ENCODE measurements around the gene CTSO. TPM values are rescaled to one million over a fixed set of nuclear protein-coding genes. Genes with fewer than 3 reads are reported as not detected.

Gene CTSO
- total RNA-seq, 1 experiment from 2014 or later: 2.8 TPM

DNA sequence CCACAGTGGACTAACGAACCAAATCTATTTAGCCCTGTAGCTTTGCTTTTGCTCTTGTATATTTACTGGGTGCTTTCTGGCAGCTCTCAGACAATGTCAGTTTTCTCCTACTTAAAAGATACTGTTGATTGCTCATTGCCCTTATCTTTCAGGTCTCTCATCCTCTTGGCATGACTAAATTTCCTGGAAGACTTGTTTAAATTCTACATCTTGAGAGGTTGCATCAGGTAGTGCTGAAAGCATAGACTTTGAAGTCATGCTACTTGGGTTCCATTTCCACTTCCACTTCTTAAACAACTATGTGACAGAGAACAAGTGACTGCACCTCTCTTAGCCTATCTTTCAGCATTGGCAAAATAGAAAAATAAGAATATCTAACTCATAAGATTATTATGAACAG is 41.8 kb downstream of the CTSO start:
- Histone ChIP-seq H3K9ac (ENCODE audit: low read length) (no peak overlapping the region), H3K4me2 (ENCODE audit: low read length) (no peak overlapping the region), H3K4me3 (ENCODE audit: low read length) (no peak overlapping the region), H2AFZ (ENCODE audit: low read length) (no peak overlapping the region), H3F3A (ENCODE audit: low read length, unreplicated experiment) (peaks cover under 1% of the 10 kb centered on the region), H3K9me3 (ENCODE audit: low read length) (no peaks in the 10 kb centered on the region), H3K4me1 (ENCODE audit: insufficient read depth, low read length) (peaks cover 8% of the 10 kb centered on the region), H3K27me3 (ENCODE audit: low read length) (no peaks in the 10 kb centered on the region), H4K20me1 (ENCODE audit: low read length) (no peaks in the 10 kb centered on the region), H3K36me3 (ENCODE audit: low read depth, low read length) (no peaks in the 10 kb centered on the region), H3K9me2 (replicated peaks; ENCODE audit: low read length) (no peaks in the 10 kb centered on the region), H3K79me2 (ENCODE audit: low read length) (no peaks in the 10 kb centered on the region), H3K27ac (ENCODE audit: low read length) (no peak overlapping the region)
- intact Hi-C loops (cut with micrococcal nuclease): no loop called here
- no TSS peak for BruUV-seq (replicated peaks)
- TF ChIP-seq EZH2phosphoT487 (IDR thresholded peaks at IDR 0.05; ENCODE audit: borderline replicate concordance, low read length) (no peak), EZH2 (IDR thresholded peaks at IDR 0.05; ENCODE audit: low read length, unreplicated experiment) (no peak)
- TF ChIP-seq, protein P1, sequence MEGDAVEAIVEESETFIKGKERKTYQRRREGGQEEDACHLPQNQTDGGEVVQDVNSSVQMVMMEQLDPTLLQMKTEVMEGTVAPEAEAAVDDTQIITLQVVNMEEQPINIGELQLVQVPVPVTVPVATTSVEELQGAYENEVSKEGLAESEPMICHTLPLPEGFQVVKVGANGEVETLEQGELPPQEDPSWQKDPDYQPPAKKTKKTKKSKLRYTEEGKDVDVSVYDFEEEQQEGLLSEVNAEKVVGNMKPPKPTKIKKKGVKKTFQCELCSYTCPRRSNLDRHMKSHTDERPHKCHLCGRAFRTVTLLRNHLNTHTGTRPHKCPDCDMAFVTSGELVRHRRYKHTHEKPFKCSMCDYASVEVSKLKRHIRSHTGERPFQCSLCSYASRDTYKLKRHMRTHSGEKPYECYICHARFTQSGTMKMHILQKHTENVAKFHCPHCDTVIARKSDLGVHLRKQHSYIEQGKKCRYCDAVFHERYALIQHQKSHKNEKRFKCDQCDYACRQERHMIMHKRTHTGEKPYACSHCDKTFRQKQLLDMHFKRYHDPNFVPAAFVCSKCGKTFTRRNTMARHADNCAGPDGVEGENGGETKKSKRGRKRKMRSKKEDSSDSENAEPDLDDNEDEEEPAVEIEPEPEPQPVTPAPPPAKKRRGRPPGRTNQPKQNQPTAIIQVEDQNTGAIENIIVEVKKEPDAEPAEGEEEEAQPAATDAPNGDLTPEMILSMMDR (conservative IDR thresholded peaks at IDR 0.05; ENCODE audit: low read depth, low read length): no peak
- CTCF ChIA-PET: no interaction called here
- ATAC-seq: no peak
- POLR2A ChIA-PET (ENCODE audit: unreplicated experiment): no interaction called here
- no peak for DNase-seq

DNA sequence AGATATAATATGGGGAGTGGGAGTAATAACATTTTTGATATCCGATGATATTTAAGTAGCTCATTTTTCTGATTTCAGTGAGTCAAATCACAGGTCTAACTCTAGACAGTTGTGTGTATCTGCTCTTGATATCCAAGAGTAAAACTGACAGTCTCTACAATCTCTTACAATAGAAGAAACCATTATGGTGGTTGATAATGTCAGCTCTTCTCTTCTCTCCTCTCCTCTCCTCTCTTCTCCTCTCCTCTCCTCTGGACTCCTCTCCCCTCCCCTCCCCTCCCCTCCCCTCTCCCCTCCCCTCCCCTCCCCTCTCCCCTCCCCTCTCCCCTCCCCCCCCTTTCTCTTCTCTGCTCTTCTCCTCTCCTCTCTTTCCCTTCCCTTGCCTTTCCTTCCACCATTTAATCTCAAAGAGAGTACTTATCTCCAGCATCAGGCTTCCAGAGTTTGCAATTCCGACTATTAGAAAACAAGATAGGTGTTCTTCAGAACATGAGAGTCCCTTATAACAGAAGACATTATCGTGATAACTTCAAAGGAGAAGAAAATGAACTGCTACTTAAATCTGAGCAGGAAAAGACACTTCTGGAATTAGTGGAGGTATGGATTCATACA is 43.9 kb downstream of the CTSO start:
- H3K9ac ChIP-seq (ENCODE audit: low read length): no peak overlapping the region
- H4K20me1 ChIP-seq (ENCODE audit: low read length): no peaks in the 10 kb centered on the region
- ChIA-PET POLR2A (ENCODE audit: unreplicated experiment) (no interaction called here), CTCF (no interaction called here)
- peaks cover 22% of the 10 kb centered on the region for H3K4me1 ChIP-seq (ENCODE audit: insufficient read depth, low read length)
- peaks cover 6% of the 10 kb centered on the region for H3F3A ChIP-seq (ENCODE audit: low read length, unreplicated experiment)
- no peaks in the 10 kb centered on the region for H3K9me3 ChIP-seq (ENCODE audit: low read length)
- no peak overlapping the region for H3K4me2 ChIP-seq (ENCODE audit: low read length)
- BruUV-seq (replicated peaks): no TSS peak
- H3K79me2 ChIP-seq (ENCODE audit: low read length): no peaks in the 10 kb centered on the region
- H3K36me3 ChIP-seq (ENCODE audit: low read depth, low read length): no peaks in the 10 kb centered on the region
- intact Hi-C loops (cut with micrococcal nuclease): loop anchor here (5.0 kb wide), 1 partner anchor 87 kb away; no protein-coding TSS in a partner anchor
- no peak overlapping the region for H3K27ac ChIP-seq (ENCODE audit: low read length)
- no peaks in the 10 kb centered on the region for H3K27me3 ChIP-seq (ENCODE audit: low read length)
- TF ChIP-seq, protein P1 (conservative IDR thresholded peaks at IDR 0.05; ENCODE audit: low read depth, low read length): no peak
- TF ChIP-seq EZH2phosphoT487 (IDR thresholded peaks at IDR 0.05; ENCODE audit: borderline replicate concordance, low read length): no peak
- TF ChIP-seq EZH2 (IDR thresholded peaks at IDR 0.05; ENCODE audit: low read length, unreplicated experiment): no peak
- no peak overlapping the region for H3K4me3 ChIP-seq (ENCODE audit: low read length)
- DNase-seq: no peak
- no peak for ATAC-seq
- H2AFZ ChIP-seq (ENCODE audit: low read length): no peak overlapping the region
- no peaks in the 10 kb centered on the region for H3K9me2 ChIP-seq (replicated peaks; ENCODE audit: low read length)

All from PC-3 (cell line).